Upper lobe of left lung (tissue), 6 donors: Measurements from ENCODE around the gene MBNL2. TPM values are rescaled to one million over a fixed set of nuclear protein-coding genes. Genes with fewer than 3 reads are reported as not detected.

ENCODE experiments used
- ATAC-seq, 2 donors: fragments of 200-7000 bp; cut with Tn5 transposase; one replicate each; pipeline ENCODE4 v1.9.1; 2022; ENCODE audit warnings: mild to moderate bottlenecking in 2 of 2, moderate library complexity in 2 of 2; ENCODE audit not compliant: low FRiP score in 2 of 2
- DNase-seq, 2 donors: peaks; one replicate each; pipeline ENCODE4 v3.0.0-alpha.2; 2019 to 2020
- H3K27ac ChIP-seq, 4 donors: fragments of 200-600 bp; sonication (generic); one replicate each; pipeline ENCODE4 v1.5.1; 2016 to 2019
- H3K27me3 ChIP-seq, 4 donors: fragments of 200-600 bp; sonication (generic); one replicate each; pipeline ENCODE4 v1.5.1; 2017 to 2019
- H3K36me3 ChIP-seq, 4 donors: fragments of 200-600 bp; sonication (generic); one replicate each; pipeline ENCODE4 v1.5.1; 2016 to 2019
- H3K4me1 ChIP-seq, 4 donors: fragments of 200-600 bp; sonication (generic); one replicate each; pipeline ENCODE4 v1.5.1; 2018 to 2019
- H3K4me3 ChIP-seq, 4 donors: fragments of 200-600 bp; sonication (generic); one replicate each; pipeline ENCODE4 v1.5.1; 2017 to 2019; ENCODE audit warnings: mild to moderate bottlenecking in 2 of 4, moderate library complexity in 1 of 4
- H3K9me3 ChIP-seq, 4 donors: fragments of 200-600 bp; sonication (generic); one replicate each; pipeline ENCODE4 v1.5.1; 2018 to 2019
- CTCF ChIP-seq, 6 experiments: fragments of 450-650 bp in 4 of 6; fragments of 200-600 bp in 2 of 6; sonication (generic) in 2 of 6; IDR thresholded peaks; one replicate each; pipeline ENCODE4 v1.5.1; 2016 to 2019; ENCODE audit warnings: antibody characterized with exemption in 6 of 6
- EP300 ChIP-seq, 4 donors: sonication (generic); formaldehyde crosslinking; IDR thresholded peaks; one replicate each; pipeline ENCODE4 v1.5.1; 2017; ENCODE audit warnings: antibody characterized with exemption in 4 of 4, control low read depth in 2 of 4
- POLR2A ChIP-seq, 4 donors: fragments of 450-650 bp; IDR thresholded peaks; one replicate each; pipeline ENCODE4 v1.5.1; 2016 to 2017; ENCODE audit warnings: antibody characterized with exemption in 4 of 4, mild to moderate bottlenecking in 2 of 4
- POLR2AphosphoS5 ChIP-seq, 2 donors: sonication (generic); formaldehyde crosslinking; IDR thresholded peaks; one replicate each; pipeline ENCODE4 v1.5.1; 2017; ENCODE audit warnings: antibody characterized with exemption in 2 of 2
- WGBS, 2 donors: methylation state at CpG; one replicate each; pipeline ENCODE4 v1.1.5; 2017 to 2018; 5-methylcytosine and 5-hydroxymethylcytosine counted together
- total RNA-seq, 6 donors: library from RNA; depleted of rRNA in 4 of 6; stranded (reverse); fragments of >200 nt in 4 of 6; gene quantifications; one replicate each; pipeline versions ENCODE4 v1.1.0 to v1.2.1, GENCODE V29; 2016 to 2021
- donor health status: DM: no; HTN: no; CAD: no; lungs with moderate emphysema.
- donor health status: DM: no; HTN: yes; CAD: no; lungs with severe emphysema.

The MBNL2 gene
- total RNA-seq, 6 donors from 2014 or later = 40.9 to 78.4 (median 51.3) TPM

- Histone ChIP-seq H3K4me1 (peaks cover 14 to 40% (median 33%) of the 10 kb centered on the region in 4 donors), H3K27ac (peak overlapping the region in 2 of 4 donors; percentile 67 to 76)
- 78 to 87% methylated on average over 8 of the region's 8 CpGs for WGBS, 2 donors
These were observed 79.4 kb downstream of the MBNL2 start for GRCh38 chr13:97301382-97302095.

GRCh38 chr13:97302611-97303010, 80.5 kb downstream of the MBNL2 start:
- 59 to 66% methylated on average over 3 of the region's 3 CpGs for WGBS, 2 donors
- TF ChIP-seq POLR2A (IDR thresholded peaks at IDR 0.05) (no peak), POLR2AphosphoS5 (IDR thresholded peaks at IDR 0.05) (peak in 1 of 2 donors; percentile 27)
- Histone ChIP-seq H3K36me3 (no peaks in the 10 kb centered on the region), H3K27ac (peak overlapping the region; percentile 10 to 76 (median 40)), H3K4me3 (no peak overlapping the region), H3K4me1 (peaks cover 14 to 43% (median 33%) of the 10 kb centered on the region in 4 donors), H3K27me3 (no peaks in the 10 kb centered on the region), H3K9me3 (no peaks in the 10 kb centered on the region)
- peak in 1 of 2 donors; percentile 19 for ATAC-seq
- no peak for DNase-seq

More at GRCh38 chr13:97301382-97302095, 79.4 kb downstream of the MBNL2 start:
- Histone ChIP-seq H3K4me3 (no peak overlapping the region), H3K36me3 (peaks cover 0 to 2% (median 0%) of the 10 kb centered on the region in 4 donors), H3K27me3 (no peaks in the 10 kb centered on the region), H3K9me3 (no peaks in the 10 kb centered on the region)
- TF ChIP-seq CTCF (IDR thresholded peaks at IDR 0.05) = no peak
- TF ChIP-seq POLR2AphosphoS5 (IDR thresholded peaks at IDR 0.05) = no peak
- TF ChIP-seq POLR2A (IDR thresholded peaks at IDR 0.05) = no peak
- TF ChIP-seq EP300 (IDR thresholded peaks at IDR 0.05) = no peak
- no peak for DNase-seq
- ATAC-seq = no peak

GRCh38 chr13:97306106-97306505, 84.0 kb downstream of the MBNL2 start:
- Histone ChIP-seq H3K27ac (no peak overlapping the region), H3K27me3 (no peaks in the 10 kb centered on the region), H3K4me3 (no peak overlapping the region), H3K9me3 (no peaks in the 10 kb centered on the region), H3K36me3 (no peaks in the 10 kb centered on the region), H3K4me1 (peaks cover 14 to 46% (median 33%) of the 10 kb centered on the region in 4 donors)
- WGBS, 2 donors = 86 to 89% methylated on average over 1 of the region's 1 CpG
- TF ChIP-seq EP300 (IDR thresholded peaks at IDR 0.05) (no peak), CTCF (IDR thresholded peaks at IDR 0.05) (no peak), POLR2AphosphoS5 (IDR thresholded peaks at IDR 0.05) (no peak), POLR2A (IDR thresholded peaks at IDR 0.05) (no peak)
- DNase-seq = no peak
- ATAC-seq = no peak

- Histone ChIP-seq H3K4me3 (no peak overlapping the region), H3K27ac (no peak overlapping the region), H3K4me1 (peaks cover 12 to 42% (median 28%) of the 10 kb centered on the region in 4 donors), H3K36me3 (no peaks in the 10 kb centered on the region), H3K9me3 (no peaks in the 10 kb centered on the region), H3K27me3 (no peaks in the 10 kb centered on the region)
- DNase-seq (no peak), ATAC-seq (peak in 1 of 2 donors; percentile 54)
- TF ChIP-seq CTCF (IDR thresholded peaks at IDR 0.05) = no peak
- TF ChIP-seq POLR2A (IDR thresholded peaks at IDR 0.05) = no peak
- no peak for TF ChIP-seq EP300 (IDR thresholded peaks at IDR 0.05)
These were observed 84.5 kb downstream of the MBNL2 start for GRCh38 chr13:97306645-97307044.

GRCh38 chr13:97307118-97307881, 85.2 kb downstream of the MBNL2 start:
- H3K4me1 ChIP-seq = peaks cover 5 to 36% (median 22%) of the 10 kb centered on the region in 4 donors
- no peak for DNase-seq
- 87 to 88% methylated on average over 7 of the region's 7 CpGs for WGBS, 2 donors

More at GRCh38 chr13:97307118-97307881, 85.2 kb downstream of the MBNL2 start:
- H3K9me3 ChIP-seq = no peaks in the 10 kb centered on the region
- no peak overlapping the region for H3K4me3 ChIP-seq
- no peaks in the 10 kb centered on the region for H3K36me3 ChIP-seq
- no peak overlapping the region for H3K27ac ChIP-seq
- ATAC-seq = no peak
- H3K27me3 ChIP-seq = no peaks in the 10 kb centered on the region
- TF ChIP-seq CTCF (IDR thresholded peaks at IDR 0.05) = no peak
- TF ChIP-seq POLR2A (IDR thresholded peaks at IDR 0.05) = no peak
